CD14-positive monocyte (primary cell): ENCODE results near the gene TRANK1. TPM values are rescaled to one million over a fixed set of nuclear protein-coding genes. Genes with fewer than 3 reads are reported as not detected.

ENCODE experiments used
- DNase-seq, 3 donors: peaks; one replicate each; pipeline ENCODE4 v3.0.0-alpha.2; 2011 to 2022
- H2AFZ ChIP-seq: 2 replicates; pipeline ENCODE4 v1.6.0; 2012; ENCODE audit warnings: mild to moderate bottlenecking, low read depth, low read length, inconsistent platforms; ENCODE audit not compliant: insufficient read depth, poor library complexity, severe bottlenecking
- H3K27ac ChIP-seq, 2 donors: 1 replicate in 1 of 2; 2 replicates in 1 of 2; pipeline ENCODE4 v1.5.1; 2012 to 2013; ENCODE audit warnings: low read length in 2 of 2, control low read depth in 1 of 2, inconsistent platforms in 1 of 2, low read depth in 1 of 2, mild to moderate bottlenecking in 1 of 2
- H3K27me3 ChIP-seq, 2 donors: one replicate each; pipeline versions ENCODE4 v1.6.0 to v1.6.1; 2011 to 2013; ENCODE audit warnings: low read length in 2 of 2; ENCODE audit not compliant: control insufficient read depth in 2 of 2, insufficient read depth in 2 of 2
- H3K36me3 ChIP-seq, 2 donors: replicated peaks in 1 of 2; 1 replicate in 1 of 2; 2 replicates in 1 of 2; pipeline versions ENCODE4 v1.5.1 to v1.6.1; 2012 to 2013; ENCODE audit warnings: low read length in 2 of 2, control low read depth in 1 of 2, inconsistent platforms in 1 of 2, mild to moderate bottlenecking in 1 of 2; ENCODE audit not compliant: insufficient read depth in 2 of 2, control insufficient read depth in 1 of 2
- H3K4me1 ChIP-seq, 2 donors: 1 replicate in 1 of 2; 2 replicates in 1 of 2; pipeline versions ENCODE4 v1.5.1 to v1.6.1; 2012 to 2013; ENCODE audit warnings: low read length in 2 of 2, control low read depth in 1 of 2, inconsistent platforms in 1 of 2, mild to moderate bottlenecking in 1 of 2, moderate library complexity in 1 of 2; ENCODE audit not compliant: insufficient read depth in 2 of 2, control insufficient read depth in 1 of 2
- H3K4me2 ChIP-seq: replicated peaks from 2 replicates; pipeline ENCODE3; 2012; ENCODE audit warnings: low read length, moderate library complexity, mild to moderate bottlenecking; ENCODE audit not compliant: poor library complexity, severe bottlenecking; ENCODE audit errors: extremely low read depth
- H3K4me3 ChIP-seq, 3 experiments: fragments of 200-600 bp in 1 of 3; sonication (generic) in 1 of 3; replicated peaks in 1 of 3; 1 replicate in 2 of 3; 2 replicates in 1 of 3; pipeline ENCODE4 v1.5.1; 2011 to 2013; ENCODE audit warnings: low read length in 3 of 3, mild to moderate bottlenecking in 3 of 3, control low read depth in 2 of 3, low read depth in 2 of 3, inconsistent platforms in 1 of 3, moderate library complexity in 1 of 3
- H3K79me2 ChIP-seq: 2 replicates; pipeline ENCODE4 v1.6.0; 2012; ENCODE audit warnings: mild to moderate bottlenecking, control low read depth, inconsistent platforms, low read length, moderate library complexity; ENCODE audit not compliant: insufficient read depth
- H3K9ac ChIP-seq: 2 replicates; pipeline ENCODE4 v1.6.0; 2017; ENCODE audit warnings: low read length, mild to moderate bottlenecking; ENCODE audit not compliant: insufficient read depth, poor library complexity, severe bottlenecking
- H3K9me3 ChIP-seq, 2 donors: replicated peaks in 1 of 2; 1 replicate in 1 of 2; 2 replicates in 1 of 2; pipeline versions ENCODE4 v1.5.1 to v1.6.1; 2012 to 2013; ENCODE audit warnings: low read length in 2 of 2, control low read depth in 1 of 2; ENCODE audit not compliant: control insufficient read depth in 1 of 2, insufficient read depth in 1 of 2
- H4K20me1 ChIP-seq: 2 replicates; pipeline ENCODE4 v1.6.0; 2012; ENCODE audit warnings: mild to moderate bottlenecking, low read length, control low read depth, moderate library complexity; ENCODE audit not compliant: insufficient read depth
- H3K27ac Mint-ChIP-seq, 7 donors: one replicate each; pipeline ENCODE4 v1.8.0; 2020; ENCODE audit warnings: mild to moderate bottlenecking in 7 of 7, mixed read lengths in 7 of 7, moderate library complexity in 6 of 7, inconsistent platforms in 2 of 7
- H3K27me3 Mint-ChIP-seq, 3 donors: one replicate each; pipeline ENCODE4 v1.8.0; 2021 to 2022; ENCODE audit warnings: low read depth in 3 of 3, mild to moderate bottlenecking in 3 of 3, mixed read lengths in 3 of 3, moderate library complexity in 3 of 3, inconsistent platforms in 1 of 3
- H3K36me3 Mint-ChIP-seq, 2 donors: one replicate each; pipeline ENCODE4 v1.8.0; 2020; ENCODE audit warnings: mixed read lengths in 2 of 2, inconsistent platforms in 1 of 2, mild to moderate bottlenecking in 1 of 2
- H3K4me1 Mint-ChIP-seq: one replicate; pipeline ENCODE4 v1.8.0; 2020; ENCODE audit warnings: mild to moderate bottlenecking, mixed read lengths
- H3K4me3 Mint-ChIP-seq, 2 donors: one replicate each; pipeline ENCODE4 v1.8.0; 2020; ENCODE audit warnings: mild to moderate bottlenecking in 2 of 2, mixed read lengths in 2 of 2, moderate library complexity in 1 of 2
- H3K9me3 Mint-ChIP-seq, 7 donors: one replicate each; pipeline ENCODE4 v1.8.0; 2020 to 2022; ENCODE audit warnings: mixed read lengths in 7 of 7, mild to moderate bottlenecking in 6 of 7, moderate library complexity in 6 of 7, inconsistent platforms in 2 of 7
- WGBS: methylation state at CpG from one replicate; pipeline ENCODE4 v1.1.5; 2013; ENCODE audit warnings: missing lambda C conversion rate; ENCODE audit not compliant: insufficient coverage; 5-methylcytosine and 5-hydroxymethylcytosine counted together
- intact Hi-C, 2 donors: fragments of 100-400 bp; cut with micrococcal nuclease; formaldehyde crosslinking; loops; one replicate each; pipeline versions ENCODE4 v1.15.0 to v1.15.1; 2023
- polyA plus RNA-seq, 3 donors: library from polyadenylated mRNA; depleted of rRNA in 1 of 3; unstranded in 2 of 3; stranded (reverse) in 1 of 3; fragments of 300-500 nt in 2 of 3; fragments of >200 nt in 1 of 3; fragmentation: Illumina TruSeq in 2 of 3; gene quantifications; 1 replicate in 2 of 3; 2 replicates in 1 of 3; pipeline ENCODE4 v1.2.3, GENCODE V29; 2012 to 2021
- TF ChIP-seq, protein P1 (sequence below): fragments of 200-600 bp; IDR thresholded peaks from one replicate; pipeline ENCODE4 v1.8.0; 2022; ENCODE audit warnings: antibody characterized with exemption, mild to moderate bottlenecking

The TRANK1 gene
- polyA plus RNA-seq, 3 donors: 2.8 to 6.3 (median 5.8) TPM

DNA sequence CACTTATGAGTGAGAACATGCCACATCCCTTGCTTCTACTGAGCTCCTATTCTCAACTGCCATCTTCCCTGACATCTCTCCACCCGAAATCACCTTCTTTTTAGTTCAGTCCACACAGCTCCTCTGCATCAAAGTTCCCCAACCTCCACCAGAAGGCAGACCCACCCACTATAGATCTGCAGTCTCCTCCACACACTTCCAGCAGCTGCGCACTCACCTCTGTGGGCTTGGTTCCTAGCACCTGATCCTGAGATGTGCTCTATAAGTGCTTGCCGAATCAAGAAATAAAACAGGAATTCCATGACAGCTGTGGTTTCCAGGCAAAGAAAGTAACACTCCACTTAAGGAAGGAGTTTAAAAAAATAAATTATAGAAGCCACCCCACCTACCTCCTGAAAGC is 85.4 kb downstream of the TRANK1 start:
- Histone ChIP-seq H3K27me3 (no peaks in the 10 kb centered on the region), H3K27ac (no peak overlapping the region), H3K9ac (no peak overlapping the region), H3K9me3 (no peaks in the 10 kb centered on the region), H2AFZ (no peak overlapping the region), H3K4me2 (no peak overlapping the region), H4K20me1 (no peaks in the 10 kb centered on the region), H3K4me3 (no peak overlapping the region), H3K4me1 (peaks cover 7 to 8% of the 10 kb centered on the region in 2 donors), H3K79me2 (no peaks in the 10 kb centered on the region), H3K36me3 (peaks cover 18 to 70% of the 10 kb centered on the region in 2 donors)
- DNase-seq: no peak
- peaks cover 40 to 73% of the 10 kb centered on the region in 2 donors for H3K36me3 Mint-ChIP-seq
- no peaks in the 10 kb centered on the region for H3K27me3 Mint-ChIP-seq
- TF ChIP-seq, protein P1, sequence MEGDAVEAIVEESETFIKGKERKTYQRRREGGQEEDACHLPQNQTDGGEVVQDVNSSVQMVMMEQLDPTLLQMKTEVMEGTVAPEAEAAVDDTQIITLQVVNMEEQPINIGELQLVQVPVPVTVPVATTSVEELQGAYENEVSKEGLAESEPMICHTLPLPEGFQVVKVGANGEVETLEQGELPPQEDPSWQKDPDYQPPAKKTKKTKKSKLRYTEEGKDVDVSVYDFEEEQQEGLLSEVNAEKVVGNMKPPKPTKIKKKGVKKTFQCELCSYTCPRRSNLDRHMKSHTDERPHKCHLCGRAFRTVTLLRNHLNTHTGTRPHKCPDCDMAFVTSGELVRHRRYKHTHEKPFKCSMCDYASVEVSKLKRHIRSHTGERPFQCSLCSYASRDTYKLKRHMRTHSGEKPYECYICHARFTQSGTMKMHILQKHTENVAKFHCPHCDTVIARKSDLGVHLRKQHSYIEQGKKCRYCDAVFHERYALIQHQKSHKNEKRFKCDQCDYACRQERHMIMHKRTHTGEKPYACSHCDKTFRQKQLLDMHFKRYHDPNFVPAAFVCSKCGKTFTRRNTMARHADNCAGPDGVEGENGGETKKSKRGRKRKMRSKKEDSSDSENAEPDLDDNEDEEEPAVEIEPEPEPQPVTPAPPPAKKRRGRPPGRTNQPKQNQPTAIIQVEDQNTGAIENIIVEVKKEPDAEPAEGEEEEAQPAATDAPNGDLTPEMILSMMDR: no peak
- H3K27ac Mint-ChIP-seq: peak overlapping the region in 1 of 7 donors; percentile 29
- peaks cover 5% of the 10 kb centered on the region for H3K4me1 Mint-ChIP-seq
- 93% methylated on average over 2 of the region's 3 CpGs for WGBS
- no peak overlapping the region for H3K4me3 Mint-ChIP-seq
- peaks cover 0 to 1% (median 0%) of the 10 kb centered on the region in 7 donors for H3K9me3 Mint-ChIP-seq
- intact Hi-C loops: no loop called here

DNA sequence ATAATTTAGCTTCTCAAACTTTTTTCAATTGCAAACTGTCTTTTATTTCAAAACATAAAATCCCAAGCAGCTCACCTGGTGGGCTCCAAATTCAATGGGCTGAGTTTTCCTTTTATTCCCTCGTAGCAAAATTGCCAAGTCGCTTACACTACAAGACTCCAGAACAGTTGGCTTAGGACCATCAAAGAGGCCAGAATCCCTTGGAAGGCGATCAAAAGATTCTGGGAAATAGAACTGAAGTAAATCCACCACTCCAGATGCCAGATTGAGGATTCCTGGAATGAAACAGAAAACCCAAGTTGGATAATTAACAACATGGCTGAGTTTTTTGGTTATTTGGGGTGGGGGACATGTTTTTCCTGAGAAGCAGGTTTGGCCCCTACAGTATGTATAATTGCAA is 92.8 kb downstream of the TRANK1 start:
- intact Hi-C loops: no loop called here
- Histone ChIP-seq H3K36me3 (peaks cover 12 to 67% of the 10 kb centered on the region in 2 donors), H3K9me3 (no peaks in the 10 kb centered on the region), H3K9ac (no peak overlapping the region), H3K79me2 (no peaks in the 10 kb centered on the region), H3K27ac (no peak overlapping the region), H4K20me1 (no peaks in the 10 kb centered on the region), H2AFZ (no peak overlapping the region), H3K4me3 (no peak overlapping the region), H3K4me1 (no peaks in the 10 kb centered on the region), H3K27me3 (no peaks in the 10 kb centered on the region), H3K4me2 (no peak overlapping the region)
- Mint-ChIP-seq H3K4me1 (no peaks in the 10 kb centered on the region), H3K27me3 (no peaks in the 10 kb centered on the region), H3K27ac (no peak overlapping the region), H3K36me3 (peaks cover 19 to 68% of the 10 kb centered on the region in 2 donors), H3K4me3 (no peak overlapping the region), H3K9me3 (no peaks in the 10 kb centered on the region)
- TF ChIP-seq, protein P1: no peak
- 100% methylated on average over 2 of the region's 3 CpGs for WGBS
- no peak for DNase-seq
